ENCODE measurements around the gene C1orf210.

C1orf210 gene

DNA sequence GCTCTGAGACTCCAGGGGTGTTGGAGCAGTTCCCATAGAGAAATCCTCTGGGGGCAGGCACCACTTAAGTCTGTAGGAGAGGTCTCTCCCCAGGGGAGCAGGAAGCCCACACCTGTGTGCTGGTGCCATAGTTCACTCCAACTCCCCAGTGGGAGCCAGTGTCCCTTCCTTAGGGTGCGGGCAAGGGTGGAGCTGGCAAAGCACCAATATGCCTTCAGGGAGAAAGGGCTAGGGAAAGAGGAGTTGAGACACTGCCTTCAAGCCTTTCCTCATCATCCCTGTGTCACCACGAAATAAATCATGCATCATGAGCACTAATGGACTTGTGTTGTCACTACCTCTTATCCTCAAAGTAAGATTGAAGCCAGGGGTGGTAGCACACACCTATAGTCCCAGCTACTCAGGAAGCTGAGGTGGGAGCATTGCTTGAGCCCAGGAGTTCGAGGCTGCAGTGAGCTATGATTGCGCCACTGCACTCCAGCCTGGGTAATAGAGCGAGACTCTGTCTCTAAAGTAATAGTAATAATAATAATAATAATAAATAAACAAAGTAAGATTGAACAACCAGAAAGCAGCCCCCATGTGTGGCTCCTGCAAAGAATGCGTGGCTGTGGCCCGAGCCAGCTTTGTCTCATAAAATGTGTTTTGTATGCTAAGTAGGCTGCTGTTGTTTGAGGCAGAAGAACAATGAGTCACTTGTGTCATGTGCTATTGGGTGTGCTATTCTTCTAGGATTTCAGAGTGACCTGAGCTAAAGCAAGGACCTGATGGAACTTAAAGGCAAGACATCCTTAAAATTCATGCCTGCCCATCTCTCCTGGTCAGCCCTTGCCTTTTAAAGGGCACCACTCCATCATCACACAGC is 8.7 kb upstream of the C1orf210 start:
- DNase-seq (ENCODE audit: low spot score) = no peak

DNA sequence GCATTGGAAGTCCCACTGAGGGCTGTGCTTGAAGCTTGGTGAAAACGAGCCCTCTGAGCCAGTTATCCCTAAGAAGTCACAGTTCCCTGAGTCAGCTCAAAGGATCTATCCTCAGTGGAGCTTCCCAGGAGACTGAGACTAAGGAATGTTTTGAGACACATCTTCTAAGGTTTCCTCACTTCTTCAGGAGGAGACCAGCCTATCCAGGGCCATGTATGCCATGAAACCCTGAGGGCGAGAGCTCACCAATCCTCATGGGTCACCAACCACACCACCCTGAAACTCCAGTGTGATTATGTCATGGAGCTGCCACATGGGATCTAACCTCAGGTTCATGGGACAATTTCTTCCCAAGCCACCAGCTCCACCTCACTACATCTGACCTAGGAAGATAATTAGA is 7.8 kb upstream of the C1orf210 start:
- DNase-seq (ENCODE audit: low spot score) = no peak

DNA sequence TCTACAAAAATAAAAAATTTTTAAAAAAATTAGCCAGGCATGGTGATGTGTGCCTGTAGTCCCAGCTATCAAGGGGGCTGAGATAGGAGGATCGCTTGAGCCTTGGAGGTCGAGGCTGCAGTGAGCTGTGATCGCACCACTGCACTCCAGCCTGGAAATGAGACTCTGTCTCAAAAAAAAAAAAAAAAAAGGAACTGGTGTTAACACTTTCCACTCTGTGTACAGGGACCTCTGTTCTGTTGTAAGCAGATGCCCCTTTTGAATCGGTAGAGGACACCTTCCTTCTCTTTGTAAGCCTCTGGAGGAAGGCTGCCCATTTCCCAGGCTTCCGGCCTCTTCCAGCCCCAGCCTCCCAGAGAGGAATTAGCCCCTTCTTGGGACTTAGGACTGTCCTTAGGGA is 7.3 kb upstream of the C1orf210 start:
- DNase-seq (ENCODE audit: low spot score) = no peak

DNA sequence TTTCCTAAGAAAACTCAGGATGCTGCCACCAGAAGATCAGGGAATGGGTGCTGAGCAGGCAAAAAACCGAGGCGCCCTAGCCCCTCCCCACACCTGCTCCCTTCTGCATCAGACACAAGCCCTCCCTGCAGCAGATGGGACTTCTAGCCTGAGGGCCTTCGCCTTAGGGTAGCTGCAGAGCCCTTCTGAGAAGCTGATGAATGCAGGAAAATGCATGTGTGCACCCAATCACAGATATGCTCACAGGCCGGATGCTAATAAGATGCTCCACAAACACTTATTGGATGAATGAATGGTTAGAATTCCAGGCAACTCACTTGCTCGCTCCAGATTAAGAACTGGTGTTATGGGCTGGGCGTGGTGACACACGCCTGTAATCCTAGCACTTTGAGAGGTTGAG is 6.8 kb upstream of the C1orf210 start:
- DNase-seq (ENCODE audit: low spot score) = no peak

DNA sequence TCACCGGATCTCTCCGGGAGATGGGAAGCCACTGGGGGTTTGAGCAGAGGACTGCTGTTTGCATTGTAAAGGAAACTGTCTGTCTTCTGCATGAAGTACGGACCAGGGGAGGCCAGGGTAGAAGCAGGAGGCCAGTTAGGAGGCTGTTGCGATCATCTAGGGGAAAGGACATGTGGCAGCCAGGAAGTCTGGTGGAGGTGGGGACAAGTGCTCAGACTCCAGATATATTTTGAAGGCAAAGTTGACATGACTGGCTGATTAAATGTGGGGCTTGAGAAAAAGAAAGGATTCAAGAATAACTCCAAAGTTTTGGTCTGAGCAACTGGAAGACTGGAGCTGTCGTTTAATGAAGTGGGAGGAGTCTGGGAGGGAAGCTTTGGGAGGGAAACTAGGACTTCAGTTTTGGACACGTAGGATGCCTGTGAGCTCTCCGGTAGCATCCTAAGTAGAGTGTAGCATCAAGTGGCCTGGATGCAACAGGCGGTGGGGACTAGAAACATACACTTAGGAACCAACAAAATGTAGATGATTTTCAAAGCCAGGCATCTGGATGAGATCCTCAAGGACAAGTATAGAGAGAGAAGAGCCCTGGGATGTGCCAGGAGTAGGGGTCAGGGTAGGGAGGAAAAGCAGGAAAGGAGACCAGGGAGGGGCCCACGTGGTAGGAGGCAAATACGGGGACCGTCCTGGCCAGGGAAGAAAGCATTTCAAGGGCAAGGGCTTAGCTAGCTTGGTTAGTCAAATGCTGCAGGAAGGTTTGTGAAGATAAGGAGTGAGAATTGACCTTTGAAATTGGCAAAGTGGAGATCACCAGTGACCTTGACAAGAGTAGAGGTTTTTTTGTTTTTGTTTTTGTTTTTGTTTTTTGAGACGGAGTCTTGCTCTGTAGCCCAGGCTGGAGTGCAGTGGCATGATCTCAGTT is 3.7 kb upstream of the C1orf210 start:
- DNase-seq (ENCODE audit: low spot score) = no peak

DNA sequence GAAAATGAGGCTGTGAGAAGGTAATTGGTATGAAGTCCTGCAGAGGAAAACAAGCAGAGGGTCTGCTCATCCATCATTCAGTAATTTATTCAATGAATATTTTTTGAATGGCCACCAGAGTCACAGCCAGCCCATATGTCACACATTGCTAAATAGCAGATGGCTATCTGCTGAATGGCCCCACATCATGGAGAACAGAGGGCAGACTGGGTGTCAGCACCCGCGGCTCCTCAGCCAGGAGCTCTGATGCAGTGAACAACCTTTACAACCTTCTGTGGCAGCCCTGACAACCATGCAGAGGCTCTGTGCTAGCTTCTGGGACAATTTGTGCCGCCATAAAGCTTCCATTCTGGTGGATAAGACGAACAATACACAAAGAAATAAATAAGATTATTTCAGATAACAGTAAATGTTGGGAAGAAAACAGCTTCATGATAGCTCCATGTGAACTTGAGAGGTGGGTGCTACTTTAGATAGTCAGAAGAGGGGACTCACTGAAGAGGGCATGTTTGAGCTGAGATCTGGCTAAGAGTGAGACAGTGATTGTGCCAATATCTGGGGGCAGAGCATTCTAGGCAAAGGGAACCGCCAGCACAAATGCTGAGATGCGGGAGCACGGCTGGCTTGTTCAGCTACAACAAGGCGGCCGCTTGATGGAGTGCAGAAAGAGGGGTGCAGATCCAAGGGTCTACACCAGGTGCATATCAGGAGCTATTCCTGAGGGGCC is 2.8 kb upstream of the C1orf210 start:
- DNase-seq (ENCODE audit: low spot score) = peak; percentile 75

DNA sequence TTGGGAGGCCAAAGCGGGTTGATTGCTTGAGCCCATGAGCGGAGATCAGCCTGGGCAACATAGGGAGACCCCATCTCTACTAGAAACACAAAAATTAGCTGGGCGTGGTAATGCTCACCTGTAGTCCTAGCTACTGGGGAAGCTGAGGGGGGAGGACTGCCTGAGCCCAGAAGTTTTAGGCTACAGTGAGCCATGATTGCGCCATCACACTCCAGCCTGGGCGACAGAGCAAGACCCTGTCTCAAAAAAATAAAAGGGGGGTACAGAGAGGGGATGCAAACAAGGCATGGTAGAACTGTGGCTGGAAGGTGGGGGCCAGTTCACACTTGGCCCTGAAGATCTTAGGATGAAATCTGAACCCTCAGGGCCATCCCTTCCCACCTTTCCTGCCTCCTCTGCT is 1.2 kb upstream of the C1orf210 start:
- DNase-seq (ENCODE audit: low spot score) = no peak

DNA sequence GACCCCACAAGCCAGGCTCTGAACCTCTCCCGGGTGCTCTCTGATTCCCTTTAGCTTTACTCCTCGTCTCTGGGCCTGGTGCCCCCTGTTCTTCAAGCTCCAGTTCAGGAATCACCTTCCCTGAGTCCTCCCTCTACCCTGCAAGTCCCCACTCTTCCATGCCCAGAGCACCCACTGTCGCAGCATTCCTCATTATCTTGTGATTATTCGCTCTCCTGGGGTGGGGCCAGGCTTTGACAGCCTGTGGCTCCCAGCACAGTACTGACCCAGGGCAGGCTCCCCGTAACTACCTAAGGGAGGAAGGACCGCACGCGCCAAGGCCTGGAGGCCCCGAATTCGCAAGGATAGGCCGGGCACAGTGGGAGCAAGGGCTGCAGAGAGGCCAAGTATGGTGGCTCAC is 734 bp upstream of the C1orf210 start:
- no peak for DNase-seq (ENCODE audit: low spot score)

DNA sequence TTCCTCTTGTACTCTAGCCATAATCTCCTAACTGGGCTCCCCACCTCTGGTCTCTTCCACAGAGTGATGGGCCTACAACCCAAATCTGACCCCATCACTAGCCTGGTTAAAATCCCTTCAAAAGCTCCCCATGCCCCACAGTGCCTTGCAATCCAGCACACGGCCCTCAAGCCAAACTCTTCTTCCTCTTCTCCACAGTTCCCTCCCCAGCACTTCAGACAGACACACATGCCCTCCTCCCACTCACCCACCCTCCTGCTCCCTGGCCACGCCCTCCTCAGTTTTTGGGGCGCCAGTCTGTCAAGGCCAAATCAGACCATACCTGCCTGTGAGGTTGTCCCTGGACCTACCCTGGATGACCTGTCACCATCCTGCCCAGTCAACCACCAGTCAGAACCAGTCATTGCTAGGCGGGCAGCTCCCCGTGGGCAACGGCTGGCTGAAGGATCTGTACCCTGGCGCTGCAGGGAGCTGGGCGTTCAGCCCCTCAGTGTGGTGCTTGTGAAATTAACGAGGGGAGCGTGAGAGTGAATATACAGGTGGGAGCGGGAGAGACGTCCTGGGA is 753 bp downstream of the C1orf210 start:
- no peak for DNase-seq (ENCODE audit: low spot score)

DNA sequence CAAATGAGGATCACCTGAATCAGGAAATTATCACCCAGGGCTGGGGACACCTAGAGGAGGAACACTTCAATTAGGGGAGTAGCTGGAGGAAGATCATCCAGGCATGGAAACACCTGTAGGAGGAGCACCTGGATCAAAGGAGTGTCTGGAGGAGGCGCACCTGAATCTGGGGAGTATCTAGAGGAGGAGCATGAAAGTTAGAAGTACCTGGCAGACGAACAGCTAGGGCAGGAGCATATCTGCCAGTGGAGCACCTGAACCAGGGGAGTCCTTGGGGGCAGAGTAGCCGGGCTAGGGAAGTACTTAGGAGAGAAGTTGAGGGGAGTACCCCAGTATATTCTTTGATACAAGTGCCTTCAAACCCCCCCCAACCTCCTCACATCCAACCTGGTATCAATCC is 1.3 kb downstream of the C1orf210 start:
- no peak for DNase-seq (ENCODE audit: low spot score)

DNA sequence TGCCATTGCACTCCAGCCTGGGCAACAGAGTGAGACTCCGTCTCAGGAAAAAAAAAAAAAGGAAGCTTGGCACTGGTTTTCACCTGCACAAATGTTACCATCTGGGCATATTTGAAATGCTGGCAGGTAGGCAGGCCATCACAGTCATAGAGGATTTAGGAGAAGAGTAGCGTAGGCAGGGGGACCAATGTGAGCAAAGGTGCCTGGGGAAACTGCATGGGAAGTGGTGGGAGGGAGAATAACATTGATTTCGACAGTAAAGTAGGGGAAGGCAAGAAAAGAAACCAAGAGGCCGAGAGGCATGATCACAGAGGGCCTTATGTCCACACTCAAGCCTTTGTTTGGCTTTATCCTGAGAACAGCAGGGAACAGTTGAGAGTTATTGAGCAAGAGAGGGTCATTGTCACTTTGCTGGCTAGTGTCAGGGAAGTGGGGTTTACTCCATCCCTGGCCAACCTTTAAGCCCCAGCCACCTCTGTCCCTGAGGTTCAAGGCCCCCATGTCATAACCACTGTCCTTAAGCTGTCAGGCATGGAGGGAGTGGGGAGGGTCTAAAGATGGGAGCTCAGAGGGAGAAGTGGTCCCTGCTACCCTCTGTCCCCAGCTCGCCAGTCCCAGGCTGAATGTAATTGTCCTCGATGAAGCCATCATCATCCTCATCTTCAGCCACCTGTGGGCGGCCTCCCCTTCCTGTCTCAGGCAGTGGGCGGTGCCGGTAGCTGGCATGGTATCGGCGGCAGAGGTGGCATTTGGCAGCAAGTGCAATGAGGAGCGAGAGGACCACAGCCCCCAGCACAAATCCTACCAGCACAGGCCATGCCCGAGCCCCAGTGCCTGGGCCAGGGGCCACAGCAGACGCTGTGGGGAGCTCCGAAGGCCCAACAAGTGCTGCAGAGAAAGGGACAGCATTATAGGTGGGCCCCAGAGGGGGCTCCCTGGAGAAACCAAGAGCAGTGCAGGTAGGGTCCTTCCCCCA is 2.9 kb downstream of the C1orf210 start:
- DNase-seq (ENCODE audit: low spot score) = peak; percentile 79

DNA sequence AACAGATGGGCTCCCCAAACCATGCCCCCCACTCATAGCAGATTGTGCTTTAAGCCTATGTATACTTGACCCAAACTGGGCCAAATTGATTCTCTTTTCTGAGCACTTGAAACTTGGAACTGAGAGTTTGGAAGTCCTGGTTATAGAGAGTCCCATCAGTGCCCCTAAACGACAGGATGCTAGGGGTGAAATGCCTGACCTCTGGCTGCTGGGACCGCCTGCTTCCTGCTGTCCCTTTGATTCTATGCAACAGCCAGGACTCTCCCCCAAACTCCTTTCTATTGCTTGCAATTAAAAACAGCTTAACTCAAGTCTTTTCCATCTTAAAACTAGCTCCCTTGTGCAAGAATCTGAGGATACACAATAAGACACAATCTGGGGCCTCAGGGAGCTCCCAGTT is 4.7 kb downstream of the C1orf210 start:
- no peak for DNase-seq (ENCODE audit: low spot score)

DNA sequence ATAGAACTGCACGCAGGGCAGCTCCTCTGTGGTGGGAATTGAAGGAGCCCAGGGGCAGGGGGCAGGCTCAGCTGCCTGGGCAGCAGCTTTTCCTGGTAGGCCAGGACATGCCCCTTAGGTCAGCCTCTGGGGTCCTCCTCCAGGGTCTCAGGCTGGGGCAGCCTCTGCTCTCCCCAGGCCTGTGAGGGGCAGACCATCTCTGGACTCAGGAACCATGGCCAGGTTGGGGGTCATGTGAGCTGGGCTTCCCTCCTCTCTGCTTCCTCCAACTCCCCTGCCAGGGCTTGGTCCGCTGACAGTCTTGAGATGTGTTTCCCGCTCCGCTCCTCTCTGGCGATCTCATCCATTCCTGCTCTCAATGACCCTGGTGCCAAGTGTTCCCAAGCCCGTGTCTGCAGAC is 5.7 kb downstream of the C1orf210 start:
- no peak for DNase-seq (ENCODE audit: low spot score)

DNA sequence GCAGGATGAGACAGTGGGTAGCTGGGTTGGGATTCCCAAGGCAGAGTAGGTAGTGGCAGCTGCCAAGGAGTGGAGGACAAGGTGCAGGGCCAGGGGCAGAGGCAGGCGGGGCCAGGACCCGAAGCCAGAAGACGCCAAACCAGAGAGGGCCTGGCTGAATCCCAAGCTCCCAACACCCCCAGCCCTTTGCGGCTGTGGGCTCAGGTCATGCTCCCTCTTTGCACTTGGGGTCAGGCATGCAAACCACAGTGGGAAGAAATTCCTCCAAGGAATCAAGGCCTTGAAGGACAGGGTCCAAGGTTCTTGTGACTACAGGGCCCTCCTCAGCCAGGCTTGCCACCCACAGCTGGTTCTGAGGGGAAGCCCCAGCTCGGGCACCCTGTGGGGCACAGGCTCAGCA is 6.2 kb downstream of the C1orf210 start:
- DNase-seq (ENCODE audit: low spot score) = no peak

DNA sequence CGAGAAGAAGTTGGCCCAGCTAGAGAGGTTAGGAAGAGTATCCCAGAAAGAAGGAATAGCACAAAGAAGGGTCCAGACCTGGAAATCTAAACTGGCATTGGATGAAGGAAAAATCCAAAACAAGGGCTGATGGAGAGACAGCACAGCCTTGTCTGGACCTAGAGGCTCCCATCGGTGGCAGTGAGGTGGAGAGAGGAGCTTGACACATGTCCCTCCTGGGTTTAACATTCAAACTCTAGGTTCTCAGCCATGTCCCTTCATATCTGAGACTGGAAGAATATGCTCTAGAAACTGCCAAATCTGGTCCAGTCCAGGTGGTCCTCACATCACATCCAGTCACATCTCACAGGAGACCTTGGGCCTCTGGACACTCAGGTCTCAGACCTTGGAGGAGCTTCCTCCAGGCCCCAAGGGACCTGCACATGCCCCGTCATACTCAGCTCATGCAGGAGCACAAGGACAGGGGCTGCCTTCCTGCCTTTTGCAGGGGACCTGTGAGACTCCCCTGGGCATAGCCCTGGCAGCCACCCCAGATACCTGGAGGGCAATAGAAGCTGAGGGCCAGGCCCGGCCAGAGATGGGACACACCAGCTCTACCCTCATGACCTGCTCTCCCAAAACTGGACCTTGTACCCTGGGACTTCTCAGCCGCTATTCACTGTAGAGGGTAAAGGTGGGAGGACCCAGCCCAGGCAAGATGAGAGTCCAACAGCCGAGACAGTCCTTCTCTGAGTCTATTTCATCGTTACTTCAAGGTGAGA is 8.1 kb downstream of the C1orf210 start:
- no peak for DNase-seq (ENCODE audit: low spot score)

DNA sequence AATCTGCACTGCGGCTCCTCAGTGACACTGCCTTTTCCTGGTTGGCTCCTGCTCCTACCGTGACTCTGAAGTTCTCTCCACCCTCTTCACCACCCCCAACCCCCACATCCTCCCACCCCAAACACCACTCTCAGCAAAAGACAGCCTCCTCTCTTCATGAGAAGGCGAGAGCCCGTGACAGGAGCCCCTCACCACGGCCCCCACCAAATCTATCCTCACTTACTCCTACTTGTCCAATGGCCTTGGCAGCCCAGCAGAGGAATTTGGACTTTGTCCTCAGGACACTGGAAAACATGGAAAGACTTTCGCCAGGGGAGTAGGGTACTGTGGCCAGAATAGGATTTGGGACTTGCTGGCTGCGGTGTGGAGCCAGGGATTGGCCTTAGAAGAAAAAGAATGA is 8.7 kb downstream of the C1orf210 start:
- no peak for DNase-seq (ENCODE audit: low spot score)

DNA sequence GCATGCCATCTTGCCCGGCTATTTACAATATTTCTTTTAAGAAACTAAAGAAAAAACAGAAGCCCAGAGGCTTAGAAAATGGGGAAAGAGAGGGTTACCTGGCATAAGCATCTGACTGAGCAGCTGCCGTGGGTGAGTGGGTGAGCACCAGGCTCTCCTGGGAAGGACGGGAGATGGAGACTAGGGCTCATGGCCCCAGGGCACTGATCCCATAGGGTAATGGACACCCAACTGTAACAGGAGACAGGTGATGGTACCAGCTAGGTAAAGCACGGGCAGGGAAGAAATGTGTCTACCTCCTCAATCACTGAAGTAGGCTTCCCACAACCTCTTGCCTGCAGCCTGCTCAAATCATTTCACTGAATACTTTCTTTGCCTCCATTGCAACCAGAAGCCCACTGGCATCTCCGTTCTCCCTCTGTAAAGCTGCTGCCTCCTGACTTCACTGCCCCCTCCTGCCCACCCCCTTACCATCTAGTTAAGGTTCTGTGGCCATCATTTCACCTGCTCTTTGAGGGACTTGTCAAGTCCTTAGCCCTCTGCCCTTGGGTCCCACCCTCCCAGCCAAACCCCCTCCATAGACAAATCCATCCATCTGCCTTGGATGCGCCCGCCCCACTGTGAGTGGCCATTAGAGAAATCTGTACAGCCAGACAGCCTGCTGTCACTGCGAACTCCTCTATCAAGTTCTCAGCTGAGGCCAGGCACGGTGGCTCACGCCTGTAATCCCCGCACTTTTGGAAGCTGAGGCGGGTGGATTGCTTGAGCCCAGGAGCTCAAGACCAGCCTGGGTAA is 9.4 kb downstream of the C1orf210 start:
- DNase-seq (ENCODE audit: low spot score) = no peak

DNA sequence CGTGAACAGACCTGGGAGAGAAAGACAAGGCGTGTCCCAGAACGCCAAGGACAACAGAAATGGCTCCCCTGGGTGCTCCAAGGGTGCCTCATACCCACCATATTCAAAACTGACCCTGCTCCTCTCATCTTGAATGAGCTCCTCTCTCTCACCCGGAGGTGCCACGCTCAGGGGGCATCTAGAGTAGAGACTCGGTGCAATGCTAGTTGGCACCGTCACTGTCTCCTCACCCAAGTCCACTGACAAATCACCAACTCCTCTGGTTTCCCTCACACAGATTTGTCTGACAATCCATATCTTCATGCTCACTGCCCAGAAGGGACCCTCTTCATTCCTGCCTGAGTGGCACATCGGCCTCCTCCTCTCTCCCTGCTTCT is 10.6 kb downstream of the C1orf210 start:
- DNase-seq (ENCODE audit: low spot score) = no peak

DNA sequence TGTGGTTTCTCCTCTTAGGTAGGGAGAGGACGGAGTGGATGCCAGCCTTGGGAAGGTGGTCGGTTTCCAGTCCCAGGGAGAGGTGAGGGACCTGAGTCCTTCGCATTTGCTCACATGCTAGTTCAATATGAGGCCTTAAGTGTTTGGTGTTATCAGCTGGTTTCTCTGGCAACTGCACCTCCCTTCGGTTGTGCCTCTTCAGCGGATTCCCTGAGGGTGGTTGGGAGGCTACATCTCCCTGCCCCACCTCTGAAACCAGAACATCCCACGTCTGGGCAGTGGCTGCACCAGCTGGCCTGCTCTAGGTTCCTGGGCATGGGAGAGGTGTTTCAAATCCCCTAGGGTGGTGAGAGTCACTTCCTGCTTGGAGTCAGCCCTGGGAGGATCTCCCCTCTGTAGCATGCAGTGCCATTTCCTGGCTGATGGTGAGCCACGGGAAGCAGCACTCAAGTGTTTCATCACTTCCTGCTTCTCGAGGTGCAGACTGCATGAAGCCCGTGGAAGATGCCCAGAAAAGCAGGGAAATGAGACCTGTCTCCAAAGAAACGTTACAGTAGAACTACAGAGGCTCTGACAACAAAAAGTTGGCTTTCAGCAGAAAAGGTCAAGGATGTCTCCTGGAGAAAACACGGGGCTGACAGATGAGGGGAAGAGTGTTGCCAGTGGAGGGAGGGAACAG is 11.1 kb downstream of the C1orf210 start:
- no peak for DNase-seq (ENCODE audit: low spot score)
